Activated B cell treated with CpG ODN at 0.5 μM for 24 hours (primary cell): ENCODE measurements around the gene SYT6. TPM values are rescaled to one million over a fixed set of nuclear protein-coding genes. Genes with fewer than 3 reads are reported as not detected.

Experiments used
- ATAC-seq: fragments of 200-7000 bp; cut with Tn5 transposase; one replicate; pipeline ENCODE4 v1.10.0; 2021; ENCODE audit warnings: low read depth, mild to moderate bottlenecking, moderate library complexity
- CTCF ChIA-PET: fragments of 350-600 bp; sonication (Branson Sonifier 250); formaldehyde crosslinking; loops from one replicate; lab custom pipeline; 2021; ENCODE audit warnings: antibody characterized with exemption; lab: Charles Lee
- POLR2A ChIA-PET: fragments of 350-600 bp; sonication (Branson Sonifier 250); formaldehyde crosslinking; loops from one replicate; lab custom pipeline; 2021; ENCODE audit warnings: antibody characterized with exemption; lab: Charles Lee
- DNase-seq: peaks from one replicate; pipeline ENCODE4 v3.0.0; 2022
- H3K27ac Mint-ChIP-seq: one replicate; pipeline ENCODE4 v1.8.0; 2020; ENCODE audit warnings: mixed read lengths
- H3K27me3 Mint-ChIP-seq: one replicate; pipeline ENCODE4 v1.8.0; 2021; ENCODE audit warnings: mixed read lengths
- H3K36me3 Mint-ChIP-seq: one replicate; pipeline ENCODE4 v1.8.0; 2021; ENCODE audit warnings: low read depth, mixed read lengths
- H3K4me1 Mint-ChIP-seq: one replicate; pipeline ENCODE4 v1.8.0; 2021; ENCODE audit warnings: mixed read lengths
- H3K4me3 Mint-ChIP-seq: one replicate; pipeline ENCODE4 v1.8.0; 2020; ENCODE audit warnings: mild to moderate bottlenecking, mixed read lengths
- H3K9me3 Mint-ChIP-seq: one replicate; pipeline ENCODE4 v1.8.0; 2020; ENCODE audit warnings: mixed read lengths
- CTCF ChIP-seq: fragments of 200-600 bp; IDR thresholded peaks from one replicate; pipeline ENCODE4 v1.8.0; 2022; ENCODE audit warnings: antibody characterized with exemption, mild to moderate bottlenecking
- intact Hi-C: fragments of 100-400 bp; cut with micrococcal nuclease; formaldehyde crosslinking; loops from one replicate; pipeline ENCODE4 v1.15.1; 2024
- total RNA-seq: library from RNA; stranded (reverse); gene quantifications from 2 replicates; pipeline ENCODE4 v1.2.3, GENCODE V29; 2022

The SYT6 gene
- total RNA-seq, 1 donor from 2014 or later: not detected

- Mint-ChIP-seq H3K9me3 (no peaks in the 10 kb centered on the region), H3K4me1 (peaks cover 7% of the 10 kb centered on the region), H3K36me3 (no peaks in the 10 kb centered on the region), H3K27me3 (peaks cover 50% of the 10 kb centered on the region), H3K27ac (no peak overlapping the region), H3K4me3 (no peak overlapping the region)
- POLR2A ChIA-PET: no interaction called here
- DNase-seq (no peak), ATAC-seq (no peak)
- intact Hi-C loops: no loop called here
- no peak for TF ChIP-seq CTCF
- CTCF ChIA-PET: no interaction called here
These were observed 3.7 kb downstream of the SYT6 start for GRCh38 chr1:114150016-114150415.

GRCh38 chr1:114149211-114149610 lies 4.5 kb downstream of the SYT6 start:
- POLR2A ChIA-PET: no interaction called here
- H3K36me3 Mint-ChIP-seq: no peaks in the 10 kb centered on the region
- peaks cover 43% of the 10 kb centered on the region for H3K27me3 Mint-ChIP-seq
- DNase-seq (no peak), ATAC-seq (no peak)
- CTCF ChIA-PET: no interaction called here
- H3K4me1 Mint-ChIP-seq: peaks cover 3% of the 10 kb centered on the region
- intact Hi-C loops: no loop called here
- H3K9me3 Mint-ChIP-seq: no peaks in the 10 kb centered on the region
- TF ChIP-seq CTCF: no peak
- no peak overlapping the region for H3K27ac Mint-ChIP-seq
- no peak overlapping the region for H3K4me3 Mint-ChIP-seq

- peaks cover 28% of the 10 kb centered on the region for H3K27me3 Mint-ChIP-seq
- CTCF ChIA-PET: no interaction called here
These were observed 8.0 kb downstream of the SYT6 start for GRCh38 chr1:114145504-114146151.

GRCh38 chr1:114144016-114144415 lies 9.7 kb downstream of the SYT6 start:
- intact Hi-C loops: no loop called here
- Mint-ChIP-seq H3K4me1 (no peaks in the 10 kb centered on the region), H3K36me3 (no peaks in the 10 kb centered on the region), H3K9me3 (peaks cover 3% of the 10 kb centered on the region), H3K27ac (no peak overlapping the region), H3K4me3 (no peak overlapping the region), H3K27me3 (peaks cover 24% of the 10 kb centered on the region)
- DNase-seq (no peak), ATAC-seq (no peak)
- TF ChIP-seq CTCF: no peak
- CTCF ChIA-PET: no interaction called here
- POLR2A ChIA-PET: no interaction called here

More at GRCh38 chr1:114145504-114146151, 8.0 kb downstream of the SYT6 start:
- H3K36me3 Mint-ChIP-seq: no peaks in the 10 kb centered on the region
- peaks cover 3% of the 10 kb centered on the region for H3K9me3 Mint-ChIP-seq
- no peak overlapping the region for H3K4me3 Mint-ChIP-seq
- intact Hi-C loops: no loop called here
- ATAC-seq (no peak), DNase-seq (no peak)
- TF ChIP-seq CTCF: no peak
- no peaks in the 10 kb centered on the region for H3K4me1 Mint-ChIP-seq
- POLR2A ChIA-PET: no interaction called here
- H3K27ac Mint-ChIP-seq: no peak overlapping the region

- CTCF ChIA-PET: no interaction called here
- intact Hi-C loops: no loop called here
- H3K4me1 Mint-ChIP-seq: no peaks in the 10 kb centered on the region
- H3K4me3 Mint-ChIP-seq: no peak overlapping the region
- no peak for TF ChIP-seq CTCF
- no peak for ATAC-seq
- H3K9me3 Mint-ChIP-seq: peaks cover 3% of the 10 kb centered on the region
- no peak overlapping the region for H3K27ac Mint-ChIP-seq
- DNase-seq: no peak
- peaks cover 7% of the 10 kb centered on the region for H3K27me3 Mint-ChIP-seq
- POLR2A ChIA-PET: no interaction called here
- no peaks in the 10 kb centered on the region for H3K36me3 Mint-ChIP-seq
These were observed 14.1 kb downstream of the SYT6 start for GRCh38 chr1:114139540-114139939.
